GM19328 (cell line): ENCODE measurements around the gene UCP2.

Source experiments
- ATAC-seq: cut with Tn5 transposase; IDR thresholded peaks from one replicate; pipeline ENCODE4 v1.9.1; 2021; ENCODE audit warnings: mild to moderate bottlenecking, moderate library complexity; ENCODE audit not compliant: unreplicated experiment

The UCP2 gene

GRCh38 chr11:74010306-74011300, 28.0 kb upstream of the UCP2 start:
- ATAC-seq: no peak

GRCh38 chr11:74009675-74010305, 27.1 kb upstream of the UCP2 start:
- ATAC-seq: no peak

- no peak for ATAC-seq
These were observed 26.5 kb upstream of the UCP2 start for GRCh38 chr11:74009230-74009547.

GRCh38 chr11:74008373-74009229, 26.0 kb upstream of the UCP2 start, which contains the start of gene UCP3:
UCP3 (minus strand) TSS chr11:74009085; CDS start chr11:74007042, 2,043 bp downstream.
- ATAC-seq: no peak

DNA sequence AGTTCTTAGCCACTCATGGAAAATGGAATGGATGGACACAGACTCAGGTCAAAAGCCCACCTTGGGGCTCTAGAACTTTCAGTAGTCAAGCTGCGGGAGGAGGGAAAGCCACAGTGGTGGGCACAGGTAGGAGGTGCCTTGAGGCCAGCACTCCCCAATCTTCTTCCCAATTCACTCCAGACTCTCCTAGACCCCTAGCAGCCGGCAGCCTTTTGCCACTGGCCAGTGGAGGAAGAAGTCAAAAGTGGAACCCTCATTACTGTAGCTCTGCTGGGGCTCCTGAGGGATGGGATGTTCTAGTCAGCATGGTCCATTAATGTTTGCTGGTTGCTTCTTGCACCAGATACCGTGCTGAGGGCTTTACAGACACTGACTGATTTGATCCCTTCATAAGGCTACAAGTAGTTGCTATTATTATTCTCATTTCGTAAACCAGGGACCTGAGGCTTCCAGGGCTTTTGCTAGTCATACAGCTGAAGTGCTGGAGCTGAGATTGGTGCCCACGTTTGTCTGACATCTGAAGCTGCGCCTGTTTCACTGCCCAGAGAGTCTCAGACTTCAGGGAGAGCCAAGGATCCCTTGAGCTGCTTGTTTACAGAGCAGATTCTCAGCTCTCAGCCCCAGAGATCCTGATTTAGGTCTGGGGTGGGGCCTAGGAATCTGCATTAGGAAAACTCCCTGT, 25.2 kb upstream of the UCP2 start:
- ATAC-seq: no peak

- ATAC-seq: no peak
These were observed 24.2 kb upstream of the UCP2 start for GRCh38 chr11:74006743-74007304.

- ATAC-seq: no peak
These were observed 23.3 kb upstream of the UCP2 start for GRCh38 chr11:74005721-74006517.

- ATAC-seq: no peak
These were observed 22.3 kb upstream of the UCP2 start for GRCh38 chr11:74004759-74005615.

DNA sequence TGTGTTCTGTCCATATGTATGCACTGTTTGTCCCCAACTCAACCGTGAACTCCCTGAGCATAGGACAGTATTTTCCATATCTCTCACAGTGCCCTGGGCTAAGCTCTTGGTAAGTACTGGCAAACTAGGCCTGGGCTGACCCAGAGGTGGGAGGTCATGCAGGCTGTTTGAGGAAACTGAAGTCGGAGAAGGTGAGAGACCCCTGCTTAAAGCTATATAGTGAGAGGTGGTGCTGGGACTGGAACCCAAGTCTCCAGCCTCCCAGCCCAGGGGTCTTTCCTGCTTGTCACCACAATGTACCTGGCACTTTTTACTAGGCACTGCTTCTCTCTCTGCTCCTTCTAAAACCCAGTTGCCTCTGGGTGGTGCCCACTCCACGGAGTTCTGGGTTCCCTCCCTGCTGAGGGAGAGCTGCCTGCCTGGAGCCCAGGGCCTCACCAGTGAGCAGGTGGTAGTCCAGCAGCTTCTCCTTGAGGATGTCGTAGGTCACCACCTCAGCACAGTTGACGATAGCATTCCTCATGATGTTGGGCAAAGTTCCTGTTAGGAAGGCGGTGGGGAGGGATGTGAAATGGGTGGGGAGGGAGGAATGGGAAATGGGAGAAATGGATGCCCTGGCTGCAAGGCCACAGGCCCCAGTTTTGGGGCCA, 21.5 kb upstream of the UCP2 start:
- ATAC-seq: no peak

DNA sequence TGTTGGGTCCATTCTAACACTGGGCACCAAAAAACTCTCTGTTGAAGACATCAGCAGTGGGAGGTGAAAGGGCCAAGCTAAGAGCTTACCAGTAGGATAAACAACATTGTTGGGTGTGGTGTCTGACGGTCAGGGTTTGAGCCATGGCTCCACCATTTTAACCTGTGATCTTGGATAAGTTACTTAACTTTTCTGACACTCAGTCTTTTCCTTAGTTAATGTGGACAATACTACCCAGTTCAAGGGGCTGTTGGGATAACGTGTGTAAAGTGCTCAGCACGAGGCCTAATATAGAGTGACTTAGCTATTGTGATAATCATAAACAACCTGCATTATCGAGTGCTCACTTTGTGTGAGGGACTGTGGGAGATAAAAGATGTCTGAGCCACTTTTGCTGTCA, 20.2 kb upstream of the UCP2 start:
- no peak for ATAC-seq

- no peak for ATAC-seq
These were observed 19.2 kb upstream of the UCP2 start for GRCh38 chr11:74001822-74002286.

DNA sequence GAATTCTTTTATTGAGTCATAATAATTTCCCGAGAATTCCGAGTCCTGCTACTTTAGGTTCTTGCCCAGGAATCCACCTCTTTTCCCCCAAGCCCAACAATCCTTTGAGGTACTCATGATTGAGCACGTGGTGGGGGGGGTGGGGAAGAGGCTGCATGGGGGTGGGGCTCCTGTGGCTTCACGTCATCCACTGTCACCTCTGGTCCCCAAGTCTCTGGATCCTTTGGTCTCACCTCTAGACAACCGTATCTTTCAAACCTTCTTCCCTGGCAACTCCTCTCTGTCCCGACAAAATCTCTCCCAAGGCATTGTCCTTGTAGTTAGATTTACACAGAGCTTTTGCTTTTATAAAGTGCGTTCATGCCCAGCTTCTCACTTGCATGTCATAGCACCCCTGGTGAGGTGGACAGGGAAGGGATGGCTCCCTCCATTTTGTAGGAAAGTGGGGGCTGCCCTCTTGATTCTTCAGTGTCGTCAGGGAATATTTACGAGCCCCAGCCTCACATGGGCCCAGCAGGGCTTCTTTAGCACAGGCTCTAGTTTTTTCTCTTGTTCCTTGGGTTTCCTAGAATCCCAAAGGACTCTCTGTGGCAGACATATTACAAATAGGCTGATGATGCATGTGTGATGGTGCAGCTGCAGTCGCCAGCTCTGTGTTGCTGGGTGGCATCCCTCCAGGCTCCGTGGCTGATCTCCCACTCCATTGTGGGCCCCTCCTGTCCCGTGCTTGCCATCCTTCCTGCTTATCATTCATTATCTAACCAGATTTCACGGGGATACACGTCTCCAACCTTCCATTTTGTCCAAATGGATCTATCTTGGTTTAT, 17.9 kb upstream of the UCP2 start:
- ATAC-seq: no peak

- ATAC-seq: no peak
These were observed 17.1 kb upstream of the UCP2 start for GRCh38 chr11:73999581-74000306.

GRCh38 chr11:73998846-73999575, 16.4 kb upstream of the UCP2 start:
- ATAC-seq: no peak

DNA sequence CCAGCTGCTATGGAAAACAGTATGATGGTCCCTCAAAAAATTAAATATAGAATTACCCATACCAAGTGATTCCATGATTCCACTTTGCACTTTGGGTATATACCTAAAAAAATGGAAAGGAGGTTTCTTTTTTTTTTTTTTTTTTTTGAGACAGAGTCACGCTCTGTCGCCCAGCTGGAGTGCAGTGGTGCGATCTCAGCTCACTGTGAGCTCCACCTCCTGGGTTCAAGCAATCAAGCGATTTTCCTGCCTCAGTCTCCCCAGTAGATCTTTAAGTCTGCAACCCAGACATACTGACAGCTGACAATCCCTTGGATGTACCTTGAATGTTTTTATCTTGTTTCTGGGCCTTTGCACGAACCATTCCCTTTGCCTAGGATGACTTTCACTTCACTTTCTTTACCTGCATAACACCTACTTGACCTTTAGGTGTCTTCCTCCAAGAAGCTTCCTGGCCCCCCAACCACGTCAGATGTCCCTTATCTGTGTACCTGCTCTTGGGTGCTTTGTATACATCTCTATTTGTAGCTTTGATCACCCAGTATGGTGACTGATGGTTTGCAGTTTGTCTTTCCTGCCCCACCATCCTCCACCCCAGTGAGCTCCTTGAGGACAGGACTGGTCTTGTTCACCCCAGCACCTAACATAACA, 14.6 kb upstream of the UCP2 start:
- ATAC-seq: no peak
